Measurements from ENCODE around the gene ACAT2. TPM values are rescaled to one million over a fixed set of nuclear protein-coding genes. Genes with fewer than 3 reads are reported as not detected.
A peak's percentile ranks its signal among the peaks of the same experiment; 100 is the strongest.
"Not testable (repeated sequence)": the region's sequence is repeated elsewhere in the genome, so short reads cannot be mapped to it uniquely, and the experiment has no call there.

The ACAT2 gene
- total RNA-seq, 1 donor from 2014 or later, result 92.5 TPM

GRCh38 chr6:159790956-159791598 is 29.2 kb downstream of the ACAT2 start:
- H4K20me1 ChIP-seq (ENCODE audit: low read depth), result peaks cover 39% of the 10 kb centered on the region
- H3K9ac ChIP-seq, result peak overlapping the region; percentile 83
- peaks cover 41% of the 10 kb centered on the region for H3K36me3 ChIP-seq
- no peak overlapping the region for H3K27ac ChIP-seq
- Mint-ChIP-seq H3K4me3 (peak overlapping the region; percentile 97), H3K4me1 (peaks cover 39% of the 10 kb centered on the region), H3K27ac (peak overlapping the region; percentile 22), H3K9me3 (no peaks in the 10 kb centered on the region), H3K27me3 (ENCODE audit: insufficient read depth, low read depth) (no peaks in the 10 kb centered on the region), H3K36me3 (peaks cover 29% of the 10 kb centered on the region)
- H3K9me3 ChIP-seq (ENCODE audit: low read depth), result no peaks in the 10 kb centered on the region
- peak overlapping the region; percentile 47 for H2AFZ ChIP-seq (replicated peaks)
- H3K4me2 ChIP-seq, result peak overlapping the region; percentile 95
- H3K4me3 ChIP-seq, result peak overlapping the region; percentile 99
- H3K4me1 ChIP-seq, result peaks cover 22% of the 10 kb centered on the region
- no peaks in the 10 kb centered on the region for H3K27me3 ChIP-seq
- DNase-seq (ENCODE audit: low spot score), result peak; percentile 8
- H3F3A ChIP-seq (ENCODE audit: low read depth), result peaks cover 9% of the 10 kb centered on the region
- TF ChIP-seq CTCF (IDR thresholded peaks at IDR 0.05), result no peak
- H3K79me2 ChIP-seq (ENCODE audit: low read depth), result peaks cover 78% of the 10 kb centered on the region

- not testable (repeated sequence) for H3K27me3 ChIP-seq; H3K27me3 Mint-ChIP-seq (ENCODE audit: insufficient read depth, low read depth); H3K4me3 ChIP-seq; H3K9ac ChIP-seq; H3F3A ChIP-seq (ENCODE audit: low read depth); H3K4me2 ChIP-seq; DNase-seq (ENCODE audit: low spot score); H3K27ac ChIP-seq; H2AFZ ChIP-seq (replicated peaks); H3K9me3 Mint-ChIP-seq; H3K9me3 ChIP-seq (ENCODE audit: low read depth); H3K27ac Mint-ChIP-seq
- Histone ChIP-seq H3K4me1 (peaks cover 11% of the 10 kb centered on the region), H3K36me3 (peaks cover 20% of the 10 kb centered on the region), H4K20me1 (ENCODE audit: low read depth) (peaks cover 13% of the 10 kb centered on the region), H3K79me2 (ENCODE audit: low read depth) (peaks cover 44% of the 10 kb centered on the region)
- H3K4me3 Mint-ChIP-seq, result peak overlapping the region; percentile 10
- peaks cover 21% of the 10 kb centered on the region for H3K4me1 Mint-ChIP-seq
- peaks cover 28% of the 10 kb centered on the region for H3K36me3 Mint-ChIP-seq
Observed at GRCh38 chr6:159794976-159795375, 33.1 kb downstream of the ACAT2 start.

GRCh38 chr6:159797554-159797953 is 35.7 kb downstream of the ACAT2 start:
- H3K9ac ChIP-seq, result no peak overlapping the region
- H3K9me3 ChIP-seq (ENCODE audit: low read depth), result no peaks in the 10 kb centered on the region
- H3K27ac ChIP-seq, result no peak overlapping the region
- no peaks in the 10 kb centered on the region for H3K4me1 ChIP-seq
- no peak overlapping the region for H3K4me3 ChIP-seq
- TF ChIP-seq EZH2phosphoT487 (IDR thresholded peaks at IDR 0.05) (no peak), CTCF (IDR thresholded peaks at IDR 0.05) (no peak), EZH2 (IDR thresholded peaks at IDR 0.05) (no peak)
- H3K27me3 Mint-ChIP-seq (ENCODE audit: insufficient read depth, low read depth), result peaks cover 2% of the 10 kb centered on the region
- H3K36me3 Mint-ChIP-seq, result peaks cover 21% of the 10 kb centered on the region
- no peaks in the 10 kb centered on the region for H3F3A ChIP-seq (ENCODE audit: low read depth)
- no peak for DNase-seq (ENCODE audit: low spot score)
- no peaks in the 10 kb centered on the region for H3K9me3 Mint-ChIP-seq
- peaks cover 13% of the 10 kb centered on the region for H3K36me3 ChIP-seq
- H3K4me2 ChIP-seq, result no peak overlapping the region
- H2AFZ ChIP-seq (replicated peaks), result no peak overlapping the region
- no peaks in the 10 kb centered on the region for H3K27me3 ChIP-seq
- H3K79me2 ChIP-seq (ENCODE audit: low read depth), result peaks cover 22% of the 10 kb centered on the region
- peaks cover 9% of the 10 kb centered on the region for H3K4me1 Mint-ChIP-seq
- H4K20me1 ChIP-seq (ENCODE audit: low read depth), result no peaks in the 10 kb centered on the region
- H3K27ac Mint-ChIP-seq, result no peak overlapping the region
- H3K4me3 Mint-ChIP-seq, result no peak overlapping the region

- Mint-ChIP-seq H3K4me1 (no peaks in the 10 kb centered on the region), H3K36me3 (peaks cover 15% of the 10 kb centered on the region), H3K4me3 (no peak within 1 kb of the TSS), H3K27ac (peak within 1 kb of the TSS; percentile 69), H3K9me3 (no peaks in the 10 kb centered on the region), H3K27me3 (ENCODE audit: insufficient read depth, low read depth) (peaks cover 2% of the 10 kb centered on the region)
- DNase-seq (ENCODE audit: low spot score), result no peak
- no peak within 1 kb of the TSS for H2AFZ ChIP-seq (replicated peaks)
- no peaks in the 10 kb centered on the region for H3K27me3 ChIP-seq
- no peak within 1 kb of the TSS for H3K4me3 ChIP-seq
- H4K20me1 ChIP-seq (ENCODE audit: low read depth), result no peaks in the 10 kb centered on the region
- no peaks in the 10 kb centered on the region for H3K36me3 ChIP-seq
- TF ChIP-seq EZH2phosphoT487 (IDR thresholded peaks at IDR 0.05) (no peak), EZH2 (IDR thresholded peaks at IDR 0.05) (no peak), CTCF (IDR thresholded peaks at IDR 0.05) (no peak)
- H3K79me2 ChIP-seq (ENCODE audit: low read depth), result no peaks in the 10 kb centered on the region
- no peak within 1 kb of the TSS for H3K27ac ChIP-seq
- no peak within 1 kb of the TSS for H3K4me2 ChIP-seq
- no peaks in the 10 kb centered on the region for H3K9me3 ChIP-seq (ENCODE audit: low read depth)
- H3F3A ChIP-seq (ENCODE audit: low read depth), result no peaks in the 10 kb centered on the region
- H3K4me1 ChIP-seq, result no peaks in the 10 kb centered on the region
- no peak within 1 kb of the TSS for H3K9ac ChIP-seq
Observed at GRCh38 chr6:159800141-159800865, 38.5 kb downstream of the ACAT2 start, which contains the start of gene PNLDC1. TSS of gene PNLDC1 (plus strand) at chr6:159800276. CDS start at chr6:159800308, 32 bp downstream.
